HG03280 (cell line): Measurements from ENCODE around the gene RFTN2.
"Not testable (repeated sequence)": the region's sequence is repeated elsewhere in the genome, so short reads cannot be mapped to it uniquely, and the experiment has no call there.

Experiments used
- ATAC-seq: cut with Tn5 transposase; IDR thresholded peaks from one replicate; pipeline ENCODE4 v1.9.1; 2021; ENCODE audit warnings: mild to moderate bottlenecking, moderate library complexity; ENCODE audit not compliant: unreplicated experiment

The RFTN2 gene

GRCh38 chr2:197606180-197606579 is 69.2 kb downstream of the RFTN2 start:
- ATAC-seq = peak; percentile 78

- no peak for ATAC-seq
Measured at GRCh38 chr2:197604117-197604860, 71.1 kb downstream of the RFTN2 start.

- ATAC-seq = no peak
Measured at GRCh38 chr2:197601726-197602125, 73.7 kb downstream of the RFTN2 start.

- no peak for ATAC-seq
Measured at GRCh38 chr2:197600306-197600705, 75.1 kb downstream of the RFTN2 start.

GRCh38 chr2:197599285-197599965 is 76.0 kb downstream of the RFTN2 start:
- ATAC-seq = peak; percentile 75

- no peak for ATAC-seq
Measured at GRCh38 chr2:197598450-197598849, 76.9 kb downstream of the RFTN2 start.

- no peak for ATAC-seq
Measured at GRCh38 chr2:197597166-197597565, 78.2 kb downstream of the RFTN2 start.

GRCh38 chr2:197596766-197597165 is 78.6 kb downstream of the RFTN2 start:
- no peak for ATAC-seq

- no peak for ATAC-seq
Measured at GRCh38 chr2:197591339-197592072, 83.9 kb downstream of the RFTN2 start.

GRCh38 chr2:197587255-197587654 is 88.1 kb downstream of the RFTN2 start:
- not testable (repeated sequence) for ATAC-seq

GRCh38 chr2:197580166-197580565 is 95.2 kb downstream of the RFTN2 start:
- ATAC-seq = not testable (repeated sequence)

- ATAC-seq = not testable (repeated sequence)
Measured at GRCh38 chr2:197578294-197578693, 97.1 kb downstream of the RFTN2 start.

- ATAC-seq = no peak
Measured at GRCh38 chr2:197577446-197577845, 97.9 kb downstream of the RFTN2 start.

- no peak for ATAC-seq
Measured at GRCh38 chr2:197576631-197577030, 98.8 kb downstream of the RFTN2 start.

- ATAC-seq = no peak
Measured at GRCh38 chr2:197575987-197576386, 99.4 kb downstream of the RFTN2 start.

- no peak for ATAC-seq
Measured at GRCh38 chr2:197573608-197574007, 101.8 kb downstream of the RFTN2 start.

- ATAC-seq = no peak
Measured at GRCh38 chr2:197571627-197572271, 103.6 kb downstream of the RFTN2 start.

GRCh38 chr2:197560146-197560665 is 115.2 kb downstream of the RFTN2 start:
- no peak for ATAC-seq

- ATAC-seq = no peak
Measured at GRCh38 chr2:197559681-197560080, 115.7 kb downstream of the RFTN2 start.

GRCh38 chr2:197558393-197558792 is 117.0 kb downstream of the RFTN2 start:
- no peak for ATAC-seq

GRCh38 chr2:197556456-197556855 is 118.9 kb downstream of the RFTN2 start:
- ATAC-seq = no peak
